Measurements from ENCODE around the gene ZNF232. TPM values are rescaled to one million over a fixed set of nuclear protein-coding genes. Genes with fewer than 3 reads are reported as not detected.
A peak's percentile ranks its signal among the peaks of the same experiment; 100 is the strongest.
"Not testable (repeated sequence)": the region's sequence is repeated elsewhere in the genome, so short reads cannot be mapped to it uniquely, and the experiment has no call there.

Gene ZNF232
- polyA plus RNA-seq, 3 donors, result 21.8 to 50.0 (median 24.0) TPM

DNA sequence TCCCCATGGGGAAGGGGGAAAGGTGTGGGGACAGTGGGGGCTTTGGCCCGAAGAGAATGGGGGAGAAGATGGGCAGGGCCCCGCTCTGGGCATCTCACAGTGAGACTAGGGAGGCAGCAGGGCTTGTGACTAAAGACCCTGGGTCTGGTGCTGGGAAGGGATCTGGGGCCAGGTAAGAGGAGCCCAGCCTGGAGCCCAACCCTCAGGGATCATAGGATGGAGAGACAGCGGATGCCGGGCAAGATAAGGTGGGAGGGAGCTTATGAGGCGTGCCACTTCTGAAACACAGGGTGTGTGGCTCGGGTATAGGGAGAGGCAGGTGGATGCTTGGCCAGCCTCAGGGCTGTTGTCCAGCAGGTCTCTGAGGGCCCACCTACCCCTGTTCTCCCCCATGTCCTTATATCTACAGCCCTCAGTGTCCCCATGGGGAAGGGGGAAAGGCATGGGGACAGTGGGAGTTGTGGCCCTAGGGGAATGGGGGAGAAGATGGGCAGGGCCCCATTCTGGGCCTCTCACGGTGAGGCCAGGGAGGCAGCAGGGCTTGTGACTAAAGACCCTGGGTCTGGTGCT is 19.6 kb upstream of the ZNF232 start:
- DNase-seq, result no peak

DNA sequence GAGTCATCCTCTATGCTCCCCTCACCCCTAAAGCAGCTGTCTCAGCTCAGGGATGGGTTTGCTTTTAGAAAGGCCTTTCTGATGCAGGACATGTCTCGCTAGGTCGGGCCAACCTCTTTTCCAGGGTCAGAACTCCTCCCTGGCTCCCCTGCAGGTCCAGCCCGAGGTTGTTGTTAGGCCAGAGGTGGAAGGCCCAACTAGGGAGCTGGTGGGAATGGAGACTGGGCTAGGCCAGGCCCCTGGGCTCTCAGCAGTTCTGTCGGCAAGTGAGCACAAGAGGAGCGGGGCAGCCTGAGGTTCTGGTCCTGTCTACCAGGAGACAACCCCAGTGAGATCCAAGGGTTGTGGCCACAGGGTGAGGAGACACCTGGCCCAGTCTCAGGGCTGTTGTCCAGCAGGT is 19.0 kb upstream of the ZNF232 start:
- DNase-seq, result not testable (repeated sequence)

DNA sequence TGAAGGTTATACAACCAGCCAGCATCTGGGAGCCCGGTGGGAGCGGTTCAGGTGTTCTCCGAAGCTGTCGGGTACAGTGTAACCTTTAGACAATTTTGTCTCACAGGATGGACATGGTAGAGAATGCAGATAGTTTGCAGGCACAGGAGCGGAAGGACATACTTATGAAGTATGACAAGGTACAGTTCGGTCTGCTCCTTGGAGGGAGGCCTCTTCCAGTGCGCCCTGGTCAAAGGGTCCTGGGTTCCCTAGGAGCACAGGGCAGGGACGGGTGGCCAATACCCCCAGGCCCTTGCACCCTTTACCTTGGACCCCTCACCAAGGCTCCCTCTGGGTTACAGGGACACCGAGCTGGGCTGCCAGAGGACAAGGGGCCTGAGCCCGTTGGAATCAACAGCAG is 18.6 kb upstream of the ZNF232 start:
- not testable (repeated sequence) for DNase-seq

DNA sequence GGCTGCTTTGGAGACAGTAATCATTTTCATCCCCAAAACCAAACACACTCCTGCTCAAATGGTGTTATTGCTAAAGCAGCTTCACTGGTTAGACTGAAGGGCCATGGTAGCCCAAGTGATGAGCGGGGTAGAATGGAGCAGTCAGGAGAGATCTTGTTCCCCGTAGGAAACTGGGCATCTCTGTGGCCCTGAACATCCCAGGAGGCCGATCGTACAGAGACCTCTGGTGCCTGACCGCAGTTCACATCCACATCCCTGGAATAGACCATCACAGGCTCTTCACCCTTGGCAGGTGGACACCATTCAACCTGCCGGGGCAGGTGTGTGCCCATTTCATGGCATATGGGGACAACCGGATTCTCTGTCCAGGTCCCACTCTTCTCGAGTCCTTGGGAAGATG is 18.1 kb upstream of the ZNF232 start:
- not testable (repeated sequence) for DNase-seq

DNA sequence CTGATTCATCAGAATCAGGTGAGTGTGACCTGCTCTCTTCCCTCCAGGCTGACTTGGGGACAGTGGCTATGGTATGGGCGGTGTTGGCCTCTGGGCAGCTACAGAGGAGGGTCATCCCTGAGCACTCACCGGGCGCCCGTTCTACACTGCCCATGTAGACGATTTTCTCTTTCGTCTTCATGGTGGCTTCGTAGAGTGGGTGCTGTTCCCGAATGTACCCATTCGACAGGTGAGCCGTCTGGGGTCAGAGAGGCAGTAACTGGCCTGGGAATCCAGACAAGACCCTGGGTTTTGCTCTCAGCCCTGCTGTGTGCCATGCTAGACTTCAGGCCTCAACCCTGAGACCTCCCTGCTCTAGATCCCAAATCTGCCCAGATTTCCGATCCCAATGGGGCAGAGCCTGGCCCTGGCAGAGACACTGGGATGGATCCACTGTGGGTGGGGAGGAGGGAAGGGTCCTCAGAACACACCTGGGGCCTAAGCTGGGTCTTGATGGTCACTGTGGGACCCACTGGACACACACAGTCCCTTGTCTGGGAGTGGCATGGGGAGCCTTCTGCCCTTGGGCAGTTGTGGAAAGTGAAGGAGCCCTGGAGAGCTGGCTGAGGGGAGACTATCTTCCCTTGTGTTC is 17.3 kb upstream of the ZNF232 start:
- no peak for DNase-seq

DNA sequence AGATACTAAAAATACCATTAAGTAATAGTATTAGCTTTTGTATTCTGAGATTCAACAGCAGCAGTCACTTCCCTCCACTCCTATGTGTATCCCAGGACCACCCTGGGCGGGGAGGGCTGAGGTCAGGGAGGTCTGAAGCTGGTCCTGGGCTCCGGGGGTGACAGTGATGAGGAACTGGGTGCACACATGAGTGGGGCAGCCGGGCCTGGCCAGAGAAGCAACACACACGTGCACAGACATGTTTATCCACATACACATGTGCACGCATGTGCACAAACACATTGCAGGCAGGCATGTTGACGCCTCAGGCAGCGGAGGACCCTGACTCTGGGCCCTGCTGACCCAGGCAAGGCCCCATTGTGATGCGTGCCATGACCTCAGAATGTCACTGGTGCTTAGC is 16.7 kb upstream of the ZNF232 start:
- not testable (repeated sequence) for DNase-seq

DNA sequence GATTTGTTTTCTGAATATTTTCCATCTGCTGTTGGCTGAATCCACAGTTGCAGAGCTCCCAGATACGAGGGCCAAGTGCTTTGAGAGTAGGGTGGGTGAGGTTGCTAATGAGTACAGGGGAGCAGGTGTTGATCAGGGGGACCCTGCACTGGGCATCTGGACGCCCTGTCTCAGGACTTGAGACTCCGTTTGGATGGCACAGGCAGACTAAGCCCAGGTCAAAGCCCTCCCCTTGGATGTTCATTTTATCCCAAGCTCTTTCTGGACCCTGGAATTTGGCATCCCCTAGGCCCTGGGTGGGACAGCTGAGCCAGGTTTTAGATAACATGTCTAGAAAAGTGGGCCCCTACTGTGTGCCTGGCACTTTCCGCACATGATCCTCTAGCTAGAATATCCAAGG is 16.2 kb upstream of the ZNF232 start:
- no peak for DNase-seq

DNA sequence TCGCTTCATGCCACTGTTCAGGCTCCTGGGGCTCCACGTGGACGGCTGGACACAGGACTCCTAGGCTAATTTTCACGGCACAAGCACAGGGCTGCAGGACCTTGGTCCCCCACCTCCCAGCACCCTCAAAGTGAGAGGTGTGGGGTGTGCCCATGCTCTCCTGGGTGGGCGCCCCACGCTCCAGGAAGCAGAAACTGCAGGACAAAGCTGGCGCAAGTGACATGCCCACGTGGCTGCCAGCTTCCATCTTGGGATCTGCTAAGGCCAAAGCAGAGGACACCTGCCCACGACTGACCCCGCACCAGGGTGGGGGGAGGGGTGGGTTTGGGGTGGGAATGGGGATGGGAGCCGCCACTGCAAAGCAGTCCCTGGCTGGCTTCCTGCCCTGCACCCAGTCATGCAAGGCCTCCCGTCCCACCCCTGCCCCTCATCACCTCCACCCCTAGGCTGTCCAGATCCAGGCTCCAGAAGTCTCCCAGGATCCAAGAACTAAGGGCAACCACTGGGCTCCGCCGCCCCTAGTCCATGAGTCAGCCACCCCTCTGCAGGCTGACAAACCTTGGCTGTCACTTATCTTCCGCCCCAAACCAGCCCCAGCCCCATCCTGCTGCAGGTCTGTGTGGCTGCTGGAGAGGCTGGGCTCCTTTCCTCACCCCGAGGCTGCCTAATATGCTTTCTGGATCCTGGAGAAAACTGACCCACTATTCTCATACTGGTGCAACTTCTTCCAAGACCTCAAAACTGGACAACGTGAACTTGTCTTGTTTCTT is 15.2 kb upstream of the ZNF232 start:
- no peak for DNase-seq

DNA sequence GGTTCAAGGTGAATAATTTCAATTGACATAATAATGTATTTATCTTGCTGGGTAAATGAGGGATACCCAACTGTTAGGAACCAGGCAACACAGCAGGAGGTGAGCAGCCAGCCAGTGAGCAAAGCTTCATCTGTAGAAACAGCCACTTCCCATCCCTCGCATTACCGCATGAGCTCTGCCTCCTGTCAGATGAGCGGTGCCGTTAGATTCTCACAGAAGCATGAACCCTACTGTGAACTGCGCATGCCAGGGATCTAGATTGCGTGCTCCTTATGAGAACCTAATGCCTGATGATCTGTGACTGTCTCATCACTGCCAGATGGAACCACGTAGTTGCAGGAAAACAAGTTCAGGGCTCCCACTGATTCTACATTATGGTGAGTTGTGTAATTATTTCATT is 13.2 kb upstream of the ZNF232 start:
- DNase-seq, result not testable (repeated sequence)

DNA sequence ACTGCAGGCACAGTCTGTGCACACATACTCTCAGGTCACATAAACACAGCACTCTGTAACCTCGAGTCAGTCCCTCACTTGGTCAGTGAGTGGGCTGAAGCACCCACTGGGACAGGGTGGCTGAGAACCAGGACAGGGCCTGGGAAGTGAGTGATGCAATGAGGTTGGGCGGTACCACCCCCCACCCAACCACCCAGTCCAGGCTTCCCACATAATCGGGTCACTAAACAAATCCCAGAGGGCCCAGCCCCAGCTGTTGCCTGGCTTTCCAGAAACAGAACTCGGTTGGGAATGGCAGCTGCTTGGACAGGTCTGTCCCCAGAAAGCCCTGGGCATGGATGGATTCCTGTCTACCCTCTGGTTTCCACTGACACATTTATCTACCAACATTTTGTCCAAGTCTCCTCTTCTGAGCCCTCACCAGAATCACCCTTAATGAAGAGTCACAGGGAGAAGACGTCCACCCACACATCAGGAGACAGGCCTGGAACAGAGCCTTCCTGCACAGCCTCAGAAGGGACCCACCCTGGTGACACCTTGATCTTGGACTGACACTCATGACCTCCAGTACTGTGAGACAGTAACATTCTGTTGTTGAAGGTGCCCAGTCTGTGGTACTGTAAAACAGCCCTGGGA is 12.6 kb upstream of the ZNF232 start:
- not testable (repeated sequence) for DNase-seq

DNA sequence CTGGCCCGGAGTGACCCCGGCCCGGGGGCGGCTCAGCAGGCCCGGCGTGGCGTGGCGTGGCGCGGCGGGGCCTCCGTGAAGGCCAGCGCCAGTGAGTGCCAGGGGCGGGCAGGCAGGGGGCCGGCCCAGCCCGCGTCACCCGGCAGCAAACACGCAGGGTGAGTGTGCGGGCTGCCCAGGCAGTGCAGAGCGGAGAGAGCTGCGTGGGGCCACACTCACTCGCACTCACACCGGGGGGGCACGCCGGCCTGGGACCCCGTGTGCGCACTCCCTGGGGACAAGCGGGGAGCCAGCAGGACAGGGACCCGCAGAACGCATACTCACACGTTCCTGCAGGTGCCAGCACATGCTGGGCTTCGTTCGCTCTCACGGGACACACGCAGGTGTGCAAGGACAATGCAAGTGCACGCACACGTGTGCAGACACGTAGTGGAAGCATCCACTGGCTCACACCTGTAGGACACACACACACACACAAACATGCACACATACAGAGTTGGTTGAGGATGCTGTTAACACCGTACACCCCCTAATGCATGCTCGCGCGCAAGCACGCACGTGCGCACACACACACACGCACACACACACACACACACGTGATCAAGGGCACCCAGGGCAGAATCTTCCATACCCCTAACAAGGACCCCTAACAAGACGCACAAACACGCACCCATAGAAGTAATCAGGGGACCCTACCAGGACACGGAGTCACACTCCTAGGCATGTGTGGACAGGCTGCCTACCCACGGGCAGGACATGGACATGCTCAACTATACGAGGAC is 11.9 kb upstream of the ZNF232 start:
- DNase-seq, result no peak

DNA sequence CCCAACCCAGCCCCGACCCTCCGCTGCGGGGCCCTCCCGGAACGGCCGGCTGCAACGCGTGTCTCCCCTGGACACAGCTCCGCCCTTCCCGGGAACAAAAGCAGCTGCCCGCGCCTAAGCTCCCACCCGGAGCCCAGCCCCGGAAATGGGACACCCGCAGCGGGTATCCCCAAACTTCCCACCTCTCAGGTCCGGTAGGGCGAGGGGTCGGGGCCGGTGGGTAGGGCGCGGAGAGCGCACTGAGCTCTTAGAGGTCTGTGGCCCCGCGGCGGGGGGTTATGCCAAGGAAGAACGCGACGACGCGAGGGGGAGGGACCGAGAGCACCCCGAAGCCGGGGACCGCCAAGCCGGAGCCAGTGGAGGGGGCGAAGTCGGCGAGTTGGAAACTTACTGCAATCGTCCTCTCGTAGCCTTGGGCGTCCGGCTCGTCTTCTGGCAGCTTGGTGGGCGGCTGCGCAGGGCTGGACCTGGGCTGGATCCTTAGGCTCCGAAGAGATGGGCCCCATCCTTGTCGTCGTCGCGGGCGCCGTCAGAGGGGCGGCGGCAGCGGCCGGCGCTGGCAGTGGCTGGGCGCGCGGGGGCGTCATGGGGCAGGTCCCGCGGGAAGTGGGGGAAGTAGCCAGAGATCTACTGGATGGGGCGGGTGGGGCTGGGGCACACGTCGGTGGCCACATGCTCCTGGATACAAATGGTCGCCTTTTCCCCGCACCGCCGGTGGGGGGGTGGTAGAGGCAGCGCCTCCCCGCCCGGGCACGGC is 11.1 kb upstream of the ZNF232 start:
- DNase-seq, result peak; percentile 37

DNA sequence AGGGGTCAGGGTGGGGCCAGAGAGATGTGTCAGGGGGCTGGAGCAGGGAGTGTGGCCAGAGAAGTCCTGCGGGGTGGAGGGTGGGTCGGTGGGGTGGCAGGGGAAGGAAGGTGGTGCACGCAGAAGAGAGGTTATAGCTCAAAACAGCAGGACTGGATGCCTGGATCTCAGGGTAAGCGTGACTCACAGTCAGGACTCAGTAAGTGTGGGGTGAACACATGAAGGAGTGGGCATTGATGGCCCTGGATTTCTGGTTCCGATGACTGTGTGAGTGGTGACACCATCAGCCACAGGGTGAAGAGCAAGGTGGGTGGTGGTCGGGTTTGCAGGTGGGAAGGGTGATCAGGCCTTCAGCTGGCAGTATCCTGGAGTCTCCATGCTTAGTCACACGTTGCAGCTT is 10.4 kb upstream of the ZNF232 start:
- DNase-seq, result not testable (repeated sequence)

DNA sequence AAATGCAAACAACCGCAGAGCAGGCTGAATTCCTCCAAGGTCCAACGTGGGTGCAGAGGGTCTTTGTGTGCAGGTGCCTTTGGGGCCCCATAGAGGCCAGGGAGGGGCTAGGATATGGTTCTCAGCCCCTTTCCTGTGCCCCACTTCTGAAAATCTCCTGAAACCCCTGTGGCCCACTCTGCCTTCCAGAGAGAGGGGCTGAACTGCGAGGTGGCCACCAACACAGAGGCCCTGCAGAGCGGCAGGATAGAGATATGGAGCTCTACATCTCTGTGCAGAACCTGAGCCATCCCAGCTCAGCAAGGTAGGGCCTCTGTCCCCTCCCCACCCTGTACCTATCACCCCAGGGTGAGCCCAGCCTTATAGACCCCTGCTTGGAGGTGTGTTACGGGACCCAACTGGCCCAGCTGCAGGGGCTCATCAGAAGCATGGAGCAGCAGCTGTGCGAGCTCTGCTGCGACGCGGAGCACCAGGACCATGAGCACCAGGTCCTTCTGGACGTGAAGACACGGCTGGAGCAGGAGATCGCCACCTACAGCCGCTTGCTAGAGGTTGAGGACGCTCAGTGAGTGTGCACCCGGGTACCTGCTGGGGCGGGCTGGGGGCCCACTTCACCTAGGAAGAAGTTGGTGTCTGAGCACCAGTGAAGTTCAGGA is 9.6 kb upstream of the ZNF232 start:
- no peak for DNase-seq

DNA sequence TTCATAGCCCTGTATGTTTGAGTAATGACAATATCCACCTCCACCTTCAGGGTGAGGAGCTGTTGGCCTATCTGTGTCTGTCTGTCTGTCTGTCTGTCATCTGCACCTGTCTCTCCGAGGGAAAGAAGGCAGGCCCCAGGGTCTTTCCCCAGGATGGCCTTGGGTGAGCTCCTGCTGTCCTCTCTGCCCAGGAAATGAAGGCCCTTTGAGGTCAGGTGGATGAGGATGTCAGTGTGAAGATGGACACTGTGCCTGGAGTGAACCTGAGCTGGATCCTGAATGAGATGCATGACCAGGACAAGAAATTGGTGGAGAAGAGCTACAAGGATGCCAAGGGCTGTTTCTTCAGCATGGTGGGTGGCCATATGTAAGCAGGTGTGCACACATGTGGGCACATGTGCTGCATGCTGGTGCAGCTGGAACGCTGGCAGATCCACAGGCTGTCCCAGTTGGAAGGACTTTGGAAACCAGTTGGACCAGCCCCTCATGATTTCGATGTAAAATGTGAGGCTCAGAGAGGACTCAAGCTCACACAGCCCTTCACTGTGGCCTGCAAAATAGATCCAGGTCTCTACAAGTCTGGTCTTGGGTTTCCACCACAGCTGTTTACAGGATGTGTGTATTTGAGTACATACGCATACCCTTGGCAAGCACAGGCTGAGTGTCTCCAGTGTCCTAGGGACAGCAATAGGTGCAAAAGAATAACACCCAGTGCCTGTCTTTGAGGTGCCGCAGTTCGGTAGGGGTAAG is 8.9 kb upstream of the ZNF232 start:
- DNase-seq, result not testable (repeated sequence)

DNA sequence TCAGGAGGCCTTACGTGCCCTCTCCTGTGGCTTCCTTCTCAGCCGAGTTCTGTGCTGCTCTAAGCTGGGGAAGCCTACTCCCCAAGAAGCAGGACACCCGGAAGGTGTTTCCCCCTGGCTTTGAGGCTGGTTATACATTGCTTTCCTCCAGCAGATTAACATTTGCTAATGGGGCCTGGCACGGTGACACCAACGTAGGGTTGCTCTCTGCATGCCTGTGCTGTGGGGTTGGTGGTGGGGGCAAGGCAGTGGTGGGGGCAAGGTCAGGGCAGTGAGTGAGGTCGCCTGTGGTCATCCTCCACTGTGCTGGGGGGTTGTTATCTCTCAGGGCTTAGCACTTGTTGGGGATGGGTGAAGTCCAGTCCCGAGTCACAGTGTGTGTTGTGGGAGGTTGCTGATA is 8.4 kb upstream of the ZNF232 start:
- no peak for DNase-seq

DNA sequence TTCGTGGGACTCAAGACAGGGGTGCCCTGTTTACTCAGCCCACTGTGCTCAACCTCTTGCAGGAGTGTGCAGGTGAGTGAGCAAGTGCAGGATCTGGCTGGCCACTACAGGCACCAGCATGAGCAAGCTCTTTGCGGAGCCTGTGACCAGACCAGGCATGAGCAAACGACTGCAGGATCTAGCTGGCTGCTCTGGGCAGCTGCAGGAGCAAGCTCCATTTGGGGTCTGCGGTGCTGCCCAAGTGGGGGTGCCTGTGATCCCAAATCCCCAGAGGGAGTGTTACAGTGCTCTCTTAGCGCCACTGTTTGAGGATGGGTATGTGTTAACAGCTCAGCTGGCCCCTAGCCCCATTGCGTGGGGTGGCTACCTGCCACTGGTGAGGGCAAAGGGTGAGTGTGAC is 6.5 kb upstream of the ZNF232 start:
- no peak for DNase-seq

DNA sequence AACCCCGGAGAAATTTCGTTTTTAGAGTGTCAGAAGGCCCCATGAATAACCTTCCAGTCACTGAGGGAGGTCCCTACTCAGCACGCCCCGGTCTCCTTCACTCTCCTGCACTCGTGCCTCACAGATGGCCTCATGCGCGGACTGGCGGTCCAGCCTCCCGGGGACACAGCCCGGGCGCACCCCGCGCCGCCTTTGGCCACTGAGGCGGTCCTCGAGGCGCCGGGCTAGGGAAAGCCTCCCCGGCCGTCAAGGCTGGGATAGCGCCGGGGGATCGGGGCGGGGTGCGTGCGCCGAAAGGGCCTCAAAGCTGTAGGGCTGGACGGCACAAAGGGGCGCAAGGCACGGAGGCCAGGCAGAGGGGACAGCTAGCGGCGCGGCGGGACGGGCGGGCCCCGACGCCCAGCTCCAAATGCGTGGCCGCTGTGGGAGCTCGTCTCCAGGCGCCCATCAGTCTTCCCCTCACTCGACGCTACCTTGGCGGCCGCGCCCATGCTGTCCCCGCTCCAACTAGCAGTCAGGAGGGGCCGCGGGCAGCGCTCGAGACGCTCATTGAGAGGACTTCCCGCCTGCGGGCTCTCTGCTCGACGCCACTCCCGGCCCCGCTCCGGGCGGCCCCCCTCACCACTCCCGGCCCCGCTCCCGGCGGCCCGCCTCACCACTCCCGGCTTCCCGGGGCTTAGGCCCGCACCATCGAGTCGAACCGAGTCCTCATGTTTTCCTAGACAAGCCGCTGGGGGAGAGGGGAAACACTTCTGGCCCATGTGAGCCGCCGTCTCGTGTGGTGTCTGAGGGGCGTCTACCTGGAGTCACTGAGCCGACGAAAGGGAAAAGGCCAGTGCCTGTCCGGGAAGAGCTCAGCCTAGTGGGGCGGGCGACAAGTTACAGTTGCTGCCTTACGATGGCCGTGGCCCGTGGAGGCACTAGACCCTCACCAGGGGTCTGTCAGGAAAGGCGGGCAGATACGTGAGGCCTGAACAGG is 4.3 kb upstream of the ZNF232 start, which contains the start of gene USP6:
USP6 (plus strand) TSS at position 360 of the 979 bp plus-strand sequence. CDS start 14,336 bp downstream, outside the sequence.
- peak; percentile 47 for DNase-seq

Data from renal pelvis (tissue), 4 donors.